ENCODE data around the gene TOMM40L. TPM values are rescaled to one million over a fixed set of nuclear protein-coding genes. Genes with fewer than 3 reads are reported as not detected.

The TOMM40L gene
- total RNA-seq, 1 experiment from 2014 or later, result 9.2 TPM

- ChIA-PET POLR2A (no interaction called here), CTCF (interaction anchor here (0.7 kb wide), 1 partner anchor 97 kb away, joined by 3 read pairs; no protein-coding TSS in a partner anchor)
- ATAC-seq (no peak), DNase-seq (ENCODE audit: low read depth, low spot score) (no peak)
- no peak for TF ChIP-seq SIN3A (IDR thresholded peaks at IDR 0.05; ENCODE audit: borderline replicate concordance, insufficient read depth, low read depth, low read length)
- no peak for TF ChIP-seq REST (IDR thresholded peaks at IDR 0.05; ENCODE audit: insufficient read depth in 1 of 2, low read depth in 2 of 2, low read length in 1 of 2)
- TF ChIP-seq POLR2AphosphoS5 (IDR thresholded peaks at IDR 0.05; ENCODE audit: low read depth, low read length), result no peak
- no peak for TF ChIP-seq CTCF (IDR thresholded peaks at IDR 0.05)
- no peak for TF ChIP-seq TCF7L2 (IDR thresholded peaks at IDR 0.05; ENCODE audit: low read depth, low read length)
- Histone ChIP-seq H3K4me1 (ENCODE audit: control insufficient read depth, insufficient read depth, low read length) (peaks cover 6% of the 10 kb centered on the region), H3K27me3 (ENCODE audit: control insufficient read depth, insufficient read depth, low read length) (no peaks in the 10 kb centered on the region), H3K4me3 (ENCODE audit: low read depth in 2 of 2, low read length in 2 of 2) (no peak overlapping the region), H3K9me3 (ENCODE audit: control insufficient read depth, insufficient read depth, low read depth, low read length) (no peaks in the 10 kb centered on the region), H3K36me3 (ENCODE audit: control insufficient read depth, insufficient read depth, low read length) (no peaks in the 10 kb centered on the region), H3K27ac (ENCODE audit: low read length) (no peak overlapping the region)
- intact Hi-C loops (cut with micrococcal nuclease; ENCODE audit: unreplicated experiment), result no loop called here
- no TSS peak for BruUV-seq (replicated peaks)
- in situ Hi-C loops (cut with HindIII; ENCODE audit: low pct_unique_long_range_greater_than_20kb, low sequenced_read_pairs), result no loop called here
Observed at GRCh38 chr1:161182214-161182613, 43.6 kb upstream of the TOMM40L start.

DNA sequence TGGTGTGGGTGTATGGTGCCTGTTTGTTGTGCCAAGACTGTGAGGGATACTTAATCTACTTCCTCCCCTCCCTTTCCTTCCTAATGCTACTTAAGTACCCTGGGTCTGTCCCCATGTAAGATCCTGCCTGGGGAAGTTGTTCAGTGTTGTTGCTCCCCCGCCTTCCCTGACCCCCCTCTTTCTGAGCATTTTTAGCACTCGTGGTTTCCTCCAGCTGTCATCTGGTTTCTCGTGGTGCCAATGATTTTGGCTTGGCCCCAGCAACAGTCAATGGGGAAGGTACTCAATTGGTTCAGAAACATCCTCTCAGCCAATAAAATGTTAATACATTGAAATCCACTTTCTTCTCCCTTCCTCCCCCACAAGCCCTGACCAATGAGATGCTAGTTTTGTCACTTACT, 40.6 kb upstream of the TOMM40L start:
- DNase-seq (ENCODE audit: low read depth, low spot score), result no peak
- POLR2A ChIA-PET, result no interaction called here
- no TSS peak for BruUV-seq (replicated peaks)
- CTCF ChIA-PET, result no interaction called here
- Histone ChIP-seq H3K9me3 (ENCODE audit: control insufficient read depth, insufficient read depth, low read depth, low read length) (no peaks in the 10 kb centered on the region), H3K36me3 (ENCODE audit: control insufficient read depth, insufficient read depth, low read length) (no peaks in the 10 kb centered on the region), H3K27ac (ENCODE audit: low read length) (no peak overlapping the region), H3K27me3 (ENCODE audit: control insufficient read depth, insufficient read depth, low read length) (no peaks in the 10 kb centered on the region), H3K4me3 (ENCODE audit: low read depth in 2 of 2, low read length in 2 of 2) (no peak overlapping the region), H3K4me1 (ENCODE audit: control insufficient read depth, insufficient read depth, low read length) (no peaks in the 10 kb centered on the region)
- TF ChIP-seq POLR2AphosphoS5 (IDR thresholded peaks at IDR 0.05; ENCODE audit: low read depth, low read length) (no peak), SIN3A (IDR thresholded peaks at IDR 0.05; ENCODE audit: borderline replicate concordance, insufficient read depth, low read depth, low read length) (no peak), TCF7L2 (IDR thresholded peaks at IDR 0.05; ENCODE audit: low read depth, low read length) (no peak), REST (IDR thresholded peaks at IDR 0.05; ENCODE audit: insufficient read depth in 1 of 2, low read depth in 2 of 2, low read length in 1 of 2) (no peak), CTCF (IDR thresholded peaks at IDR 0.05) (no peak)
- ATAC-seq, result no peak
- intact Hi-C loops (cut with micrococcal nuclease; ENCODE audit: unreplicated experiment), result no loop called here
- in situ Hi-C loops (cut with HindIII; ENCODE audit: low pct_unique_long_range_greater_than_20kb, low sequenced_read_pairs), result no loop called here

All from Panc1 (cell line).